B cell (primary cell): ENCODE results near the gene WDR64.

Experiments used
- EZH2 ChIP-seq: IDR thresholded peaks from 2 replicates; pipeline ENCODE4 v1.6.1; 2012; ENCODE audit warnings: borderline replicate concordance, low read depth, mild to moderate bottlenecking, moderate library complexity, low read length; ENCODE audit not compliant: insufficient read depth, poor library complexity, severe bottlenecking
- TF ChIP-seq, protein P1 (sequence below): fragments of 200-600 bp; IDR thresholded peaks from one replicate; pipeline ENCODE4 v1.8.0; 2022; ENCODE audit warnings: antibody characterized with exemption, mild to moderate bottlenecking

DNA sequence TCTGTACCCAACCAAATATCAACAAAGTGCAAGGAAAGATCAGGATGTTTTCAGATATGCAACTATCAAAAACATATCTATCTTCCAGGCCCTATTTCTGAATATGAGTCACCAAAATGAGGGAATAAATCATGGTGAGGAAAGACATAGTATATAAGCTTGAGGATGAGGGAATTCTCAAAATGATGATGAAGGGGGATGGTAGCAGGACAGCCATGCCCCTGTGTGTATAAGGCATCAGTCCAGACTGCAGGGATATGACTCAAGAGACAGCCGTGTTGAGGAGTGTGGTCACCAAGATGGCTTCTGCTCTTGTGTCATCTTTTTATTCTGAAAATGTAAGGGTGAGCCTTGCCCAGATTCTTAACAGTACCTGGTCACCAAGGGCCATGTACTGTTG lies 4.4 kb upstream of the WDR64 start:
- TF ChIP-seq, protein P1, sequence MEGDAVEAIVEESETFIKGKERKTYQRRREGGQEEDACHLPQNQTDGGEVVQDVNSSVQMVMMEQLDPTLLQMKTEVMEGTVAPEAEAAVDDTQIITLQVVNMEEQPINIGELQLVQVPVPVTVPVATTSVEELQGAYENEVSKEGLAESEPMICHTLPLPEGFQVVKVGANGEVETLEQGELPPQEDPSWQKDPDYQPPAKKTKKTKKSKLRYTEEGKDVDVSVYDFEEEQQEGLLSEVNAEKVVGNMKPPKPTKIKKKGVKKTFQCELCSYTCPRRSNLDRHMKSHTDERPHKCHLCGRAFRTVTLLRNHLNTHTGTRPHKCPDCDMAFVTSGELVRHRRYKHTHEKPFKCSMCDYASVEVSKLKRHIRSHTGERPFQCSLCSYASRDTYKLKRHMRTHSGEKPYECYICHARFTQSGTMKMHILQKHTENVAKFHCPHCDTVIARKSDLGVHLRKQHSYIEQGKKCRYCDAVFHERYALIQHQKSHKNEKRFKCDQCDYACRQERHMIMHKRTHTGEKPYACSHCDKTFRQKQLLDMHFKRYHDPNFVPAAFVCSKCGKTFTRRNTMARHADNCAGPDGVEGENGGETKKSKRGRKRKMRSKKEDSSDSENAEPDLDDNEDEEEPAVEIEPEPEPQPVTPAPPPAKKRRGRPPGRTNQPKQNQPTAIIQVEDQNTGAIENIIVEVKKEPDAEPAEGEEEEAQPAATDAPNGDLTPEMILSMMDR, result no peak
- TF ChIP-seq EZH2, result no peak
